Stimulated activated CD8-positive, alpha-beta memory T cell treated with anti-CD3 and anti-CD28 coated beads, Interleukin-7, amount 100 ng/mL, for 1 hour (primary cell): ENCODE data around the gene CCDC158.
"Not testable (repeated sequence)": the region's sequence is repeated elsewhere in the genome, so short reads cannot be mapped to it uniquely, and the experiment has no call there.

Experiments
- DNase-seq, 2 donors: peaks; one replicate each; pipeline ENCODE4 v3.0.0-alpha.2; 2020; ENCODE audit warnings: low read depth in 2 of 2

Gene CCDC158

GRCh38 chr4:76420762-76421581 is at the start of gene CCDC158:
Gene CCDC158, minus strand, starts transcription at chr4:76421141. Its CDS starts 17,934 bp downstream, at chr4:76403207.
- no peak for DNase-seq

- no peak for DNase-seq
These were observed 49.6 kb upstream of the CCDC158 start for GRCh38 chr4:76470532-76470931.

- no peak for DNase-seq
These were observed 49.1 kb upstream of the CCDC158 start for GRCh38 chr4:76470064-76470463.

- DNase-seq: no peak
These were observed 42.6 kb upstream of the CCDC158 start for GRCh38 chr4:76463568-76463967.

- no peak for DNase-seq
These were observed 38.4 kb upstream of the CCDC158 start for GRCh38 chr4:76459291-76459723.

GRCh38 chr4:76458825-76459224 is 37.9 kb upstream of the CCDC158 start:
- DNase-seq: no peak

- no peak for DNase-seq
These were observed 37.4 kb upstream of the CCDC158 start for GRCh38 chr4:76458297-76458696.

GRCh38 chr4:76457885-76458284 is 36.9 kb upstream of the CCDC158 start:
- no peak for DNase-seq

GRCh38 chr4:76454073-76454472 is 33.1 kb upstream of the CCDC158 start:
- not testable (repeated sequence) for DNase-seq

GRCh38 chr4:76453232-76453631 is 32.3 kb upstream of the CCDC158 start:
- DNase-seq: no peak

GRCh38 chr4:76449833-76450232 is 28.9 kb upstream of the CCDC158 start:
- no peak for DNase-seq

GRCh38 chr4:76449362-76449767 is 28.4 kb upstream of the CCDC158 start:
- no peak for DNase-seq

GRCh38 chr4:76448211-76448610 is 27.3 kb upstream of the CCDC158 start:
- no peak for DNase-seq

GRCh38 chr4:76447393-76447851 is 26.5 kb upstream of the CCDC158 start:
- no peak for DNase-seq

GRCh38 chr4:76445911-76446310 is 25.0 kb upstream of the CCDC158 start:
- no peak for DNase-seq

GRCh38 chr4:76443376-76443775 is 22.4 kb upstream of the CCDC158 start:
- no peak for DNase-seq

- DNase-seq: no peak
These were observed 21.9 kb upstream of the CCDC158 start for GRCh38 chr4:76442807-76443206.

GRCh38 chr4:76441881-76442280 is 20.9 kb upstream of the CCDC158 start:
- no peak for DNase-seq

GRCh38 chr4:76439491-76439890 is 18.6 kb upstream of the CCDC158 start:
- no peak for DNase-seq

- DNase-seq: no peak
These were observed 14.8 kb upstream of the CCDC158 start for GRCh38 chr4:76435528-76436319.

- no peak for DNase-seq
These were observed 14.1 kb upstream of the CCDC158 start, which contains the start of gene SHROOM3 for GRCh38 chr4:76434901-76435527. Gene SHROOM3, plus strand, starts transcription at chr4:76435229. Its CDS starts 824 bp downstream, at chr4:76436053.
